Stimulated activated CD8-positive, alpha-beta memory T cell treated with anti-CD3 and anti-CD28 coated beads, Interleukin-15, amount 100 ng/mL, for 48 hours (primary cell): ENCODE data around the gene MOB1B.
"Not testable (repeated sequence)": the region's sequence is repeated elsewhere in the genome, so short reads cannot be mapped to it uniquely, and the experiment has no call there.

ENCODE experiments used
- DNase-seq, 2 donors: peaks; one replicate each; pipeline ENCODE4 v3.0.0-alpha.2; 2020; ENCODE audit warnings: low read depth in 2 of 2

Gene MOB1B

DNA sequence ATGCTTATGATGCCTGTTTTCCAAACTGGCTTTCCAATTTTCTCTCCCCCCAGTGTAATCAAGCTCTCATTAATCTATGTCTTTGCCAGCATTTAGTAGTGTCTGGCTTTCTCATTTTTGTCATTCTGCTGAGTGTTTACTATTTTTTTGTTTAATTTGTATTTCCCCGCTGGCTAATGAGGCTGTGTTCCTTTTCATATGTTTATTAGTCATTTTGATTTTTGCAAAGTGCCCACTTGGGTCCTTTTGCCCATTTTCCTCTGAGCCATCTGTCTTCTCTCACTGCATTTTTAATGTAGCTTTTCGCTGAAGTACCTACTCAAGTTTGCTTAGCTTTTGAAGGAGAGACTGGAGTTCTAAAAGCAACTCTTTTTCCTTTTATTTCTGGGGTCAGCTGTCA, 106.0 kb downstream of the MOB1B start:
- no peak for DNase-seq

DNA sequence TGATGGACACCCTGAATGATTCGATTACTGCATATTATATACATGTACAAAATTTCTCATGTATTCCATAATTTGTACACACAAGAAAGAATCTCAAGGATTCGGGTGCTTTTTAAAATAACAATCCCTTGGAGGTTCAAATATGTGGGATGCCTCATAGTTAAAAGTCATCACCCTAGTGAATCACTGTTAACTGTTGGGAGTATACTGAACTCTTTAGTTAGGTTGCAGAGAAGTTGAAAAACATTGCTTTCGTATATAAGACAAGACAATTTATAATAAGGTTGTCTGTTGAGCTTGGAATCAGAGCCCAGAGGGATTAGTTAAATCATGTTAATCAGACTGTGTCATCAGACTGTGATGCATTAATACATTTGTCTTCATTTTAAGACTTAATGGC, 106.9 kb downstream of the MOB1B start:
- DNase-seq, result no peak

DNA sequence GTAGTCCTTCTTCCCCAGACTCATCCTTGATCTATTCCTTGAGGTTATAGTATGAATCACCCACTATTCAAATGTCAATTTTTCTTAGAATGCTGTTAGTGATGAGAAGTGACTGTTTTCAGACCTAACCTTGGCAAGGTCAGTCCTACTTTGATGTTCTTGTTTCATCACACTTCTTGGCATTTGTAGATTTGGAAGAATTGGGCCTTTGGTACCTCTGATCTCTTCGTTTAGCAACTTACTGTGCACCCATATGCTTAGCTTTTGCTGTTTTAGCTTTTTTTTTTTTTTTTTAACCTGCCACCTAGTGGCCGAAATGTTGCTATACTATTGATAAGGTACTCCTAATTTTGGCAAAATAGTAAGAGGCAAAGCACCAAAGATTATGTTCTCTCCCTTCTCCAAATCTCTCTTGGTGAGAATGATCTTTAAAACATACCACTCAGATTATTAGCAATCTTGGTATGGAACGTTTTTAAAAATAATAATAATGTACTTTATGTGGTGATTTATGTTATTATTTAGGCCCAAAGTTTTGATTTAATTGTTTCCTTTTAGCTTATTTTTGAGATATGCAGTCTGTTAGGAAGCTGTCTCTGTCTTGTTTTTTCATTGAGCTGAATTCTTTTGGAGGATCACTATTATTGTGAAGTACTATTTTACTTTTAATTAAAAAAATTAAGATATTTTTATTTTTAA, 107.9 kb downstream of the MOB1B start:
- no peak for DNase-seq

DNA sequence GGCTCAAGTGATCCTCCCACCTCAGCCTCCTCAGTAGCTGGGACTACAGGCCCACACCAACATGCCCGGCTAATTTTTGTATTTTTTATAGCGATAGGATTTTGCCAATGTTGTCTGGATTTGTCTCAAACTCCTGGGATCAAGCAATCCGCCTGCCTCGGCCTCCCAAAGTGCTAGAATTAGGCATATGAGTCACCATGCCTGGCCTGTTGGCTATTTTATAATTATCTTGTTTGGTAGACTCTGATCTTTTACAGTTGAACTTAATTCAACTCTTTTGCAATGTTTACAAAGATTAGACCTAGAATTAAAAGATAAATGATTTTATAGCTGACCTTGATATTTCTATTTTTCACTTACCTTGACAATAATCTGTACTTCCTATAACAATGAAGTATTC, 109.3 kb downstream of the MOB1B start:
- no peak for DNase-seq

DNA sequence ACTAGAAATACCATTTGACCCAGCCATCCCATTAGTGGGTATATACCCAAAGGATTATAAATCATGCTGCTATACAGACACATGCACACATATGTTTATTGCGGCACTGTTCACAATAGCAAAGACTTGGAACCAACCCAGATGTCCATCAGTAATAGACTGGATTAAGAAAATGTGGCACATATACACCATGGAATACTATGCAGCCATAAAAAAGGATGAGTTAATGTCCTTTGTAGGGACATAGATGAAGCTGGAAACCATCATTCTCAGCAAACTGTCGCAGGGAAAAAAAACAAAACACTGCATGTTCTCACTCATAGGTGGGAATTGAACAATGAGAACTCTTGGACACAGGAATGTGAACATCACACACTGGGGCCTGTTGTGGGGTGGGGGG, 115.2 kb downstream of the MOB1B start:
- DNase-seq, result not testable (repeated sequence)

DNA sequence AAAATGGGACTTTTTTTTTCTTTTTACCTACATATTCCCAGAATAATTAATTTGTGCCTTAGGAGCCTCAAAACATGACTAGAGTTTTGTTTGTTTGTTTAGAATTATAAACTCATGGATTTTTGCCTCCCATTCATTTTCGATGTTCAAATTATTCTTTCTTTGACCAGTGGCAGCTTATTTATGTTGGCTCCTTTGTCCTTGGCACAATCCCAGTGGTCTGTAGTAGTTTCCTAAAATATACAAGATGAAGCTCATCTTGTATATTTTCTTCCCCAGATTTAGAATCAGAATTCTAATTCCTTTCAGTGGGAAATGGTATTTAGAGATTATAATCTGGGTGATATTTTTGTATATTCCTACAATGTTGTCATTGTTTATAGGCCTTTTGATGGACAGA, 118.4 kb downstream of the MOB1B start:
- no peak for DNase-seq

DNA sequence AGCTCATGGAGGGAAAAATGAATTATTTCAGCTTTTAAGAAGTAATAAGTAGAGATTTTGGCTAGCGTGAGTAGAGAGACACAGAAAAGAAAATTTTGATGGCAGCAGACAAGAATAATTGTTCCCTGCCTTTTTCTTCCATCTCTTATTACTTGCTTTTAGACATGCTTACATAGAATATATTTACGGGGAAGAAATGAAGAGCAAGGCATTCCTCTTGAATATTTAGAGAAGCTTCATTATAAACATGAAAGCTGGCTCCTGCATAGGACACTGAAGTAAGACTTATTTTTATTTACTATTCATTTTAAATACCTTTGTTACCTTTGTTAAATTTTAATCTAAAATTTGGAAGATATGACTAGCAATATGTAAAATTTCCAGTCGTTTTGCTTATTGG, 123.5 kb downstream of the MOB1B start:
- DNase-seq, result no peak

DNA sequence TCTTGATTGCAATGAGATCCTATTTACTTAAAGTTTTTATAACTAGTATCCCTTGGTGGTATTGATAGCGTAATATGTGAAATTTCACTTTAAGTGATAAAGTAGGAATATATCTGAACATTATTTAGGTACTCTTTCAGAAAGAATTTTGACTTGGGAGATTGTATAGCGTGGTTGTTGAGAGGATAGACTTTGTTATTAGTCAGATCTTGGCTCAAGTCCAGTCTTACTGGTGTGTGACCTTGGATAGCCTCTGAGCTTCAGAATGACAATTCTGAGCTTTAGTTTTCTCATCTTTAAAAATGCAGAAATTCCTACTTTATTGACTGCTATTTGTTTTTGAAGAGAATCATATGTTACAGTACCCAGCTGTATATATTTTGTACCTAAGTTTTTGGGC, 123.9 kb downstream of the MOB1B start:
- DNase-seq, result no peak

DNA sequence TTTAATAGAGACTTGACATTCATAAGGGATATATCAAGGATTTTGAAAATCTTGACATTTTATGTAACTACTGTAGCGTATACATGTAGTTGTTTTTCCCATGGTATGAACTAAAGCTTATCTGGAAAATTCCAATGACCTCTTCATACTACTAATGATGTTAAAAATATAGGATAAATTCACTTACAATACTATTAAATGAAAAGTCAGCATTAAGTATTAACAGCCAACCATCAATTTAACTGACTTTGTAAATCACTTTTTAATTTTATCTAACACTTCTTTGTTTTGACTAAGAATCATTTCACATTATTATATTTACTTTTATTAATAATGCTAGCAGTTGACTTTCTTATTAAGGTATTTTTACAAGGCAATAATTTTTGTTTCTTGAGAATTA, 125.4 kb downstream of the MOB1B start:
- no peak for DNase-seq

DNA sequence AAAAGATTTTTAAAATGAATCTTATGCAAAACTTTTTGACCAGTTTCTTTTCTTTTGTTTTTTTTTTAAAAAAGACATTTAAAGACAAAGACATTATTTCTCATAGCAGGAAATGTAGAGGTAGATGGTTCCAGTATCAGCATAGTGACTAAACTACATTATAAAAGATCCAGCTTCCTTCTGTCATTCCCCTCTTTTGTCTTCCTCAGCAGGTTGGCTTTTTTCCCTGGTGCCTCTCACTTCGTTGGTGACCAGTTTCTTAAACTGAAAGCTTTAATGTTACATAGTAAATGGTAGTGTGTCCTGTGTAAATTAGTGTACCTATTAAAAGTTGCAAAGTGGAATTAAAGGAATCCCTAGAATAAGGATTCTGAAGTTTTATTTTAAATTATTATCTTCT, 127.3 kb downstream of the MOB1B start:
- DNase-seq, result no peak

DNA sequence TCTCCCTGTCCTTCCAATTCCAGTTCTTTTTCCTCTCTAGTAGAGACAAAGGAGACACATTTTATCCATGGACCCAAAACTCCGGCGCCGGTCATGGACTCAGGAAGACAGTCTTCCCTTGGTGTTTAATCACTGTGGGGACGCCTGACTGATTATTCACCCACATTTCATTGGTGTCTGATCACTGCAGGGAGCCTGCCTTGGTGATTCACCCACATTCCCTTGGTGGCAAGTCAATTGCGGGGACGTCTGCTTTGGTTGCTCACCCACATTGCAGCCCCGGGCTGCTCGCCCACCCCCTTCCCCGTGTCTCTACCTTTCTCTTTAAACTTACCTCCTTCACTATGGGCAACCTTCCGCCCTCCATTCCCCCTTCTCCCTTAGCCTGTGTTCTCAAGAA, 129.9 kb downstream of the MOB1B start:
- DNase-seq, result not testable (repeated sequence)
